ENCODE results near the gene ITPR2.

The ITPR2 gene

GRCh38 chr12:26535826-26536225 is 297.2 kb downstream of the ITPR2 start:
- H3K27ac ChIP-seq (ENCODE audit: poor library complexity, severe bottlenecking) = no peak overlapping the region
- DNase-seq (ENCODE audit: low spot score) (no peak), ATAC-seq (ENCODE audit: low read depth) (no peak)
- H3K9me3 ChIP-seq (ENCODE audit: severe bottlenecking) = no peaks in the 10 kb centered on the region
- no peaks in the 10 kb centered on the region for H3K36me3 ChIP-seq (ENCODE audit: low read depth)
- TF ChIP-seq CTCF (IDR thresholded peaks at IDR 0.05; ENCODE audit: poor library complexity, severe bottlenecking) = no peak
- H3K27me3 ChIP-seq (ENCODE audit: insufficient read depth, poor library complexity, severe bottlenecking) = no peaks in the 10 kb centered on the region
- no peaks in the 10 kb centered on the region for H3K4me1 ChIP-seq (ENCODE audit: insufficient read depth, poor library complexity, severe bottlenecking)
- no peak overlapping the region for H3K4me3 ChIP-seq (ENCODE audit: severe bottlenecking)

- TF ChIP-seq CTCF (IDR thresholded peaks at IDR 0.05; ENCODE audit: poor library complexity, severe bottlenecking) = no peak
- H3K9me3 ChIP-seq (ENCODE audit: severe bottlenecking) = no peaks in the 10 kb centered on the region
- H3K36me3 ChIP-seq (ENCODE audit: low read depth) = no peaks in the 10 kb centered on the region
- H3K27me3 ChIP-seq (ENCODE audit: insufficient read depth, poor library complexity, severe bottlenecking) = no peaks in the 10 kb centered on the region
- no peak overlapping the region for H3K4me3 ChIP-seq (ENCODE audit: severe bottlenecking)
- H3K27ac ChIP-seq (ENCODE audit: poor library complexity, severe bottlenecking) = no peak overlapping the region
- no peak for DNase-seq (ENCODE audit: low spot score)
- H3K4me1 ChIP-seq (ENCODE audit: insufficient read depth, poor library complexity, severe bottlenecking) = no peaks in the 10 kb centered on the region
- ATAC-seq (ENCODE audit: low read depth) = no peak
Measured at GRCh38 chr12:26534071-26534470, 298.9 kb downstream of the ITPR2 start.

- DNase-seq (ENCODE audit: low spot score) = no peak
- no peak overlapping the region for H3K4me3 ChIP-seq (ENCODE audit: severe bottlenecking)
Measured at GRCh38 chr12:26533211-26533610, 299.8 kb downstream of the ITPR2 start.

GRCh38 chr12:26530461-26530860 is 302.5 kb downstream of the ITPR2 start:
- no peaks in the 10 kb centered on the region for H3K27me3 ChIP-seq (ENCODE audit: insufficient read depth, poor library complexity, severe bottlenecking)
- no peaks in the 10 kb centered on the region for H3K9me3 ChIP-seq (ENCODE audit: severe bottlenecking)
- H3K4me1 ChIP-seq (ENCODE audit: insufficient read depth, poor library complexity, severe bottlenecking) = no peaks in the 10 kb centered on the region
- no peak overlapping the region for H3K4me3 ChIP-seq (ENCODE audit: severe bottlenecking)
- ATAC-seq (ENCODE audit: low read depth) = no peak
- no peaks in the 10 kb centered on the region for H3K36me3 ChIP-seq (ENCODE audit: low read depth)
- DNase-seq (ENCODE audit: low spot score) = no peak
- TF ChIP-seq CTCF (IDR thresholded peaks at IDR 0.05; ENCODE audit: poor library complexity, severe bottlenecking) = no peak
- no peak overlapping the region for H3K27ac ChIP-seq (ENCODE audit: poor library complexity, severe bottlenecking)

More at GRCh38 chr12:26533211-26533610, 299.8 kb downstream of the ITPR2 start:
- Histone ChIP-seq H3K27ac (ENCODE audit: poor library complexity, severe bottlenecking) (no peak overlapping the region), H3K27me3 (ENCODE audit: insufficient read depth, poor library complexity, severe bottlenecking) (no peaks in the 10 kb centered on the region), H3K36me3 (ENCODE audit: low read depth) (no peaks in the 10 kb centered on the region), H3K9me3 (ENCODE audit: severe bottlenecking) (no peaks in the 10 kb centered on the region), H3K4me1 (ENCODE audit: insufficient read depth, poor library complexity, severe bottlenecking) (no peaks in the 10 kb centered on the region)
- ATAC-seq (ENCODE audit: low read depth) = no peak
- no peak for TF ChIP-seq CTCF (IDR thresholded peaks at IDR 0.05; ENCODE audit: poor library complexity, severe bottlenecking)

- Histone ChIP-seq H3K4me1 (ENCODE audit: insufficient read depth, poor library complexity, severe bottlenecking) (no peaks in the 10 kb centered on the region), H3K4me3 (ENCODE audit: severe bottlenecking) (no peak overlapping the region), H3K9me3 (ENCODE audit: severe bottlenecking) (no peaks in the 10 kb centered on the region), H3K27me3 (ENCODE audit: insufficient read depth, poor library complexity, severe bottlenecking) (no peaks in the 10 kb centered on the region), H3K36me3 (ENCODE audit: low read depth) (no peaks in the 10 kb centered on the region), H3K27ac (ENCODE audit: poor library complexity, severe bottlenecking) (no peak overlapping the region)
- no peak for TF ChIP-seq CTCF (IDR thresholded peaks at IDR 0.05; ENCODE audit: poor library complexity, severe bottlenecking)
- DNase-seq (ENCODE audit: low spot score) (no peak), ATAC-seq (ENCODE audit: low read depth) (no peak)
Measured at GRCh38 chr12:26528943-26529342, 304.1 kb downstream of the ITPR2 start.
